ENCODE data around the gene PKN2. TPM values are rescaled to one million over a fixed set of nuclear protein-coding genes. Genes with fewer than 3 reads are reported as not detected.

Gene PKN2
- total and polyA plus RNA-seq, 2 of the 4 experiments (the other 2 are of a cell fraction), result 12.7 to 22.2 TPM

GRCh38 chr1:88655685-88656299 is 28.3 kb upstream of the PKN2 start:
- H2BK120ac ChIP-seq (ENCODE audit: low read depth, low read length), result no peak overlapping the region
- no CpG with 5 or more reads among the region's 3 CpGs for WGBS, 2 experiments (ENCODE audit: extremely low coverage in 2 of 2, insufficient read length in 1 of 2)
- intact Hi-C loops (cut with micrococcal nuclease) (loop anchor here (1.0 to 5.0 kb wide), 2 partner anchors 222 to 237 kb away; partner anchors contain the start of gene GTF2B), dilution Hi-C loops (cut with HindIII; ENCODE audit: low sequenced_read_pairs, unreplicated experiment) (no loop called here), in situ Hi-C loops (cut with MboI; ENCODE audit: low sequenced_read_pairs) (no loop called here)
- CTCF ChIA-PET, result interaction anchor here (0.6 to 1.2 kb wide), 8 partner anchors 12 to 1539 kb away, joined by 3 to 5 read pairs (median 3); no protein-coding TSS in a partner anchor
- no peaks in the 10 kb centered on the region for H4K20me1 ChIP-seq (ENCODE audit: insufficient read depth, low read length)
- no peak overlapping the region for H3K4me2 ChIP-seq (ENCODE audit: low read depth, low read length)
- H3K4me3 ChIP-seq (ENCODE audit: insufficient read depth, low read depth, low read length), result no peak overlapping the region
- DNase-seq (peak; percentile 37), ATAC-seq (ENCODE audit: low read depth) (no peak; the same call in 1 of the 2 replicates)
- H3K18ac ChIP-seq (ENCODE audit: low read depth, low read length), result no peak overlapping the region
- H3K9me3 ChIP-seq (ENCODE audit: control insufficient read depth, insufficient read depth, low read length), result no peaks in the 10 kb centered on the region
- no peak overlapping the region for H3K9ac ChIP-seq (ENCODE audit: low read depth, low read length)
- no peak for TF ChIP-seq MXI1 (IDR thresholded peaks at IDR 0.05; ENCODE audit: borderline replicate concordance, low read depth, low read length)
- TF ChIP-seq SMC3 (IDR thresholded peaks at IDR 0.05; ENCODE audit: low read depth, low read length), result peak; percentile 47; the same call in 1 of the 2 replicates
- TF ChIP-seq BHLHE40 (IDR thresholded peaks at IDR 0.05; ENCODE audit: low read depth, low read length), result no peak
- peak; percentile 40 for TF ChIP-seq RAD21 (IDR thresholded peaks at IDR 0.05; ENCODE audit: low read length)
- TF ChIP-seq MAFK (IDR thresholded peaks at IDR 0.05; ENCODE audit: low read depth, low read length), result no peak
- no peak for TF ChIP-seq MAZ (IDR thresholded peaks at IDR 0.05; ENCODE audit: borderline replicate concordance, low read depth, low read length)
- no peak for TF ChIP-seq ELK1 (IDR thresholded peaks at IDR 0.05; ENCODE audit: borderline replicate concordance, low read depth, low read length)
- TF ChIP-seq, protein P1, sequence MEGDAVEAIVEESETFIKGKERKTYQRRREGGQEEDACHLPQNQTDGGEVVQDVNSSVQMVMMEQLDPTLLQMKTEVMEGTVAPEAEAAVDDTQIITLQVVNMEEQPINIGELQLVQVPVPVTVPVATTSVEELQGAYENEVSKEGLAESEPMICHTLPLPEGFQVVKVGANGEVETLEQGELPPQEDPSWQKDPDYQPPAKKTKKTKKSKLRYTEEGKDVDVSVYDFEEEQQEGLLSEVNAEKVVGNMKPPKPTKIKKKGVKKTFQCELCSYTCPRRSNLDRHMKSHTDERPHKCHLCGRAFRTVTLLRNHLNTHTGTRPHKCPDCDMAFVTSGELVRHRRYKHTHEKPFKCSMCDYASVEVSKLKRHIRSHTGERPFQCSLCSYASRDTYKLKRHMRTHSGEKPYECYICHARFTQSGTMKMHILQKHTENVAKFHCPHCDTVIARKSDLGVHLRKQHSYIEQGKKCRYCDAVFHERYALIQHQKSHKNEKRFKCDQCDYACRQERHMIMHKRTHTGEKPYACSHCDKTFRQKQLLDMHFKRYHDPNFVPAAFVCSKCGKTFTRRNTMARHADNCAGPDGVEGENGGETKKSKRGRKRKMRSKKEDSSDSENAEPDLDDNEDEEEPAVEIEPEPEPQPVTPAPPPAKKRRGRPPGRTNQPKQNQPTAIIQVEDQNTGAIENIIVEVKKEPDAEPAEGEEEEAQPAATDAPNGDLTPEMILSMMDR (conservative IDR thresholded peaks at IDR 0.05; ENCODE audit: low read depth, low read length), result peak; percentile 62
- no peak for TF ChIP-seq POLR2A (IDR thresholded peaks at IDR 0.05; ENCODE audit: low read depth, low read length)
- no peak for TF ChIP-seq FOS (IDR thresholded peaks at IDR 0.05; ENCODE audit: low read depth, low read length)
- no peak for TF ChIP-seq RCOR1 (IDR thresholded peaks at IDR 0.05; ENCODE audit: insufficient replicate concordance, low read length)
- TF ChIP-seq, protein P2, sequence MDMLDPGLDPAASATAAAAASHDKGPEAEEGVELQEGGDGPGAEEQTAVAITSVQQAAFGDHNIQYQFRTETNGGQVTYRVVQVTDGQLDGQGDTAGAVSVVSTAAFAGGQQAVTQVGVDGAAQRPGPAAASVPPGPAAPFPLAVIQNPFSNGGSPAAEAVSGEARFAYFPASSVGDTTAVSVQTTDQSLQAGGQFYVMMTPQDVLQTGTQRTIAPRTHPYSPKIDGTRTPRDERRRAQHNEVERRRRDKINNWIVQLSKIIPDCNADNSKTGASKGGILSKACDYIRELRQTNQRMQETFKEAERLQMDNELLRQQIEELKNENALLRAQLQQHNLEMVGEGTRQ (IDR thresholded peaks at IDR 0.05; ENCODE audit: low read depth, low read length), result no peak
- TF ChIP-seq NFE2L2 (IDR thresholded peaks at IDR 0.05; ENCODE audit: low read depth, low read length), result no peak
- 0 out of 2 replicates have a peak, but pooled peaks have one; percentile 25 for TF ChIP-seq CEBPB (IDR thresholded peaks at IDR 0.05; ENCODE audit: low read depth, low read length)
- TF ChIP-seq CHD1 (IDR thresholded peaks at IDR 0.05; ENCODE audit: low read depth, low read length), result no peak
- TF ChIP-seq RFX5 (IDR thresholded peaks at IDR 0.05; ENCODE audit: low read depth, low read length), result no peak
- H3K23ac ChIP-seq (ENCODE audit: low read depth, low read length), result no peak overlapping the region
- no peak overlapping the region for H2AFZ ChIP-seq (replicated peaks; ENCODE audit: low read length, poor library complexity)
- H2BK15ac ChIP-seq (ENCODE audit: low read depth, low read length), result no peak overlapping the region
- H3K4me1 ChIP-seq (ENCODE audit: control insufficient read depth, insufficient read depth, low read length), result no peaks in the 10 kb centered on the region
- no peaks in the 10 kb centered on the region for H3K27me3 ChIP-seq (ENCODE audit: control insufficient read depth, insufficient read depth, low read length)
- no peaks in the 10 kb centered on the region for H3K79me1 ChIP-seq (ENCODE audit: low read depth in 1 of 2, low read length in 2 of 2)
- no peak overlapping the region for H2BK20ac ChIP-seq (ENCODE audit: low read depth, low read length)
- no peak overlapping the region for H4K5ac ChIP-seq (ENCODE audit: low read depth, low read length)
- H3K9me1 ChIP-seq (ENCODE audit: insufficient read depth, low read length), result no peaks in the 10 kb centered on the region
- BruUV-seq (replicated peaks), result no TSS peak
- H2AK5ac ChIP-seq (ENCODE audit: low read depth, low read length), result no peak overlapping the region
- no peak overlapping the region for H4K8ac ChIP-seq (ENCODE audit: low read depth in 2 of 2, low read length in 2 of 2)
- H4K91ac ChIP-seq (ENCODE audit: insufficient read depth, low read depth, low read length), result no peak overlapping the region
- H3K4ac ChIP-seq (ENCODE audit: low read depth, low read length), result no peak overlapping the region
- H2AK9ac ChIP-seq (replicated peaks; ENCODE audit: low read depth, low read length, poor library complexity), result no peak overlapping the region
- POLR2A ChIA-PET (ENCODE audit: unreplicated experiment), result no interaction called here
- H3K56ac ChIP-seq (ENCODE audit: extremely low read depth, insufficient read depth, low read length), result no peak overlapping the region
- H3K14ac ChIP-seq (replicated peaks; ENCODE audit: low read depth, low read length), result no peak overlapping the region
- no peaks in the 10 kb centered on the region for H3K36me3 ChIP-seq (ENCODE audit: control insufficient read depth, insufficient read depth, low read length)
- no peak overlapping the region for H2BK5ac ChIP-seq (ENCODE audit: low read depth, low read length, poor library complexity, severe bottlenecking)
- H3K27ac ChIP-seq (ENCODE audit: insufficient read depth, low read length), result no peak overlapping the region
